HEK293 (cell line): ENCODE measurements around the gene LRP3.
A peak's percentile ranks its signal among the peaks of the same experiment; 100 is the strongest.

ENCODE experiments used
- BCL11B ChIP-seq: fragments of 450-650 bp; formaldehyde crosslinking; IDR thresholded peaks from 2 replicates; pipeline ENCODE4 v1.5.1; 2016; ENCODE audit warnings: low read depth, missing biosample characterization, missing genetic modification characterization
- KLF1 ChIP-seq: fragments of 450-650 bp; formaldehyde crosslinking; IDR thresholded peaks from 2 replicates; pipeline ENCODE4 v1.5.1; 2016; ENCODE audit warnings: missing biosample characterization, missing genetic modification characterization
- KLF9 ChIP-seq: fragments of 450-650 bp; formaldehyde crosslinking; IDR thresholded peaks from 2 replicates; pipeline ENCODE4 v1.5.1; 2016; ENCODE audit warnings: missing biosample characterization, missing genetic modification characterization, low read depth
- MEIS1 ChIP-seq: sonication (generic); formaldehyde crosslinking; IDR thresholded peaks from 2 replicates; pipeline ENCODE4 v1.8.1; 2022; ENCODE audit warnings: missing genetic modification reagents, mild to moderate bottlenecking, borderline replicate concordance
- SETDB1 ChIP-seq: IDR thresholded peaks from one replicate; pipeline ENCODE4 v1.6.1; 2017; ENCODE audit warnings: mild to moderate bottlenecking, low read length, moderate library complexity, mixed read lengths; ENCODE audit not compliant: insufficient read length
- TCF7L2 ChIP-seq: IDR thresholded peaks from 2 replicates; pipeline ENCODE4 v1.6.1; 2011; ENCODE audit warnings: low read depth, mild to moderate bottlenecking, inconsistent platforms, low read length, moderate library complexity, borderline replicate concordance
- WT1 ChIP-seq: fragments of 450-650 bp; formaldehyde crosslinking; IDR thresholded peaks from 2 replicates; pipeline ENCODE4 v1.5.1; 2016; ENCODE audit warnings: missing biosample characterization, missing genetic modification characterization
- YY1 ChIP-seq: fragments of 450-650 bp; formaldehyde crosslinking; IDR thresholded peaks from 2 replicates; pipeline ENCODE4 v1.5.1; 2018; ENCODE audit warnings: missing biosample characterization, missing genetic modification characterization
- ZBTB20 ChIP-seq: fragments of 450-650 bp; formaldehyde crosslinking; IDR thresholded peaks from 2 replicates; pipeline ENCODE4 v1.5.1; 2016; ENCODE audit warnings: missing biosample characterization, missing genetic modification characterization
- ZBTB21 ChIP-seq: fragments of 450-650 bp; formaldehyde crosslinking; IDR thresholded peaks from 2 replicates; pipeline ENCODE4 v1.5.1; 2017; ENCODE audit warnings: missing biosample characterization, missing genetic modification characterization
- ZFHX2 ChIP-seq: fragments of 450-650 bp; formaldehyde crosslinking; conservative IDR thresholded peaks from 2 replicates; pipeline ENCODE4 v1.5.1; 2016; ENCODE audit warnings: missing biosample characterization, missing genetic modification characterization
- ZNF112 ChIP-seq: fragments of 450-650 bp; formaldehyde crosslinking; IDR thresholded peaks from 2 replicates; pipeline ENCODE4 v1.5.0; 2017; ENCODE audit warnings: missing biosample characterization, missing genetic modification characterization
- ZNF138 ChIP-seq: fragments of 450-650 bp; formaldehyde crosslinking; IDR thresholded peaks from 2 replicates; pipeline ENCODE4 v1.5.1; 2016; ENCODE audit warnings: missing biosample characterization, missing genetic modification characterization, borderline replicate concordance
- ZNF155 ChIP-seq: fragments of 450-650 bp; formaldehyde crosslinking; IDR thresholded peaks from 2 replicates; pipeline ENCODE4 v1.5.1; 2016; ENCODE audit warnings: missing biosample characterization, missing genetic modification characterization
- ZNF157 ChIP-seq: fragments of 450-650 bp; formaldehyde crosslinking; IDR thresholded peaks from 2 replicates; pipeline ENCODE4 v1.5.1; 2016; ENCODE audit warnings: missing biosample characterization, missing genetic modification characterization
- ZNF174 ChIP-seq: fragments of 450-650 bp; formaldehyde crosslinking; IDR thresholded peaks from 2 replicates; pipeline ENCODE4 v1.5.0; 2017; ENCODE audit warnings: missing biosample characterization, mild to moderate bottlenecking, missing genetic modification characterization
- ZNF2 ChIP-seq: fragments of 450-650 bp; formaldehyde crosslinking; IDR thresholded peaks from 2 replicates; pipeline ENCODE4 v1.5.1; 2016; ENCODE audit warnings: missing biosample characterization, missing genetic modification characterization
- ZNF211 ChIP-seq: fragments of 450-650 bp; formaldehyde crosslinking; IDR thresholded peaks from 2 replicates; pipeline ENCODE4 v1.5.1; 2016; ENCODE audit warnings: low read depth, missing biosample characterization, missing genetic modification characterization
- ZNF214 ChIP-seq: fragments of 450-650 bp; formaldehyde crosslinking; IDR thresholded peaks from 2 replicates; pipeline ENCODE4 v1.5.1; 2017; ENCODE audit warnings: missing biosample characterization, mild to moderate bottlenecking, missing genetic modification characterization, borderline replicate concordance
- ZNF223 ChIP-seq: fragments of 450-650 bp; formaldehyde crosslinking; IDR thresholded peaks from 2 replicates; pipeline ENCODE4 v1.5.1; 2016; ENCODE audit warnings: missing biosample characterization, missing genetic modification characterization
- ZNF23 ChIP-seq: fragments of 450-650 bp; formaldehyde crosslinking; IDR thresholded peaks from 2 replicates; pipeline ENCODE4 v1.5.1; 2016; ENCODE audit warnings: missing biosample characterization, missing genetic modification characterization, borderline replicate concordance
- ZNF280D ChIP-seq: fragments of 450-650 bp; formaldehyde crosslinking; IDR thresholded peaks from 2 replicates; pipeline ENCODE4 v1.5.1; 2016; ENCODE audit warnings: missing biosample characterization, missing genetic modification characterization
- ZNF311 ChIP-seq: fragments of 450-650 bp; formaldehyde crosslinking; IDR thresholded peaks from 2 replicates; pipeline ENCODE4 v1.5.1; 2017; ENCODE audit warnings: missing biosample characterization, missing genetic modification characterization, borderline replicate concordance
- ZNF350 ChIP-seq: fragments of 450-650 bp; formaldehyde crosslinking; IDR thresholded peaks from 2 replicates; pipeline ENCODE4 v1.5.0; 2017; ENCODE audit warnings: missing biosample characterization, mild to moderate bottlenecking, missing genetic modification characterization
- ZNF416 ChIP-seq: fragments of 450-650 bp; formaldehyde crosslinking; IDR thresholded peaks from 2 replicates; pipeline ENCODE4 v1.5.1; 2016; ENCODE audit warnings: missing biosample characterization, missing genetic modification characterization
- ZNF423 ChIP-seq: fragments of 450-650 bp; formaldehyde crosslinking; IDR thresholded peaks from 2 replicates; pipeline ENCODE4 v1.5.1; 2016; ENCODE audit warnings: missing biosample characterization, missing genetic modification characterization
- ZNF426 ChIP-seq: fragments of 450-650 bp; formaldehyde crosslinking; IDR thresholded peaks from 2 replicates; pipeline ENCODE4 v1.5.1; 2017; ENCODE audit warnings: missing biosample characterization, missing genetic modification characterization, mild to moderate bottlenecking, inconsistent platforms, moderate library complexity
- ZNF48 ChIP-seq: fragments of 450-650 bp; formaldehyde crosslinking; IDR thresholded peaks from 2 replicates; pipeline ENCODE4 v1.5.1; 2016; ENCODE audit warnings: missing biosample characterization, missing genetic modification characterization
- ZNF510 ChIP-seq: fragments of 450-650 bp; formaldehyde crosslinking; IDR thresholded peaks from 2 replicates; pipeline ENCODE4 v1.5.1; 2018; ENCODE audit warnings: mild to moderate bottlenecking, missing genetic modification characterization, missing biosample characterization; ENCODE audit not compliant: insufficient replicate concordance
- ZNF530 ChIP-seq: fragments of 450-650 bp; formaldehyde crosslinking; IDR thresholded peaks from 2 replicates; pipeline ENCODE4 v1.5.1; 2016; ENCODE audit warnings: low read depth, missing biosample characterization, missing genetic modification characterization
- ZNF548 ChIP-seq: fragments of 450-650 bp; formaldehyde crosslinking; IDR thresholded peaks from 2 replicates; pipeline ENCODE4 v1.5.1; 2016; ENCODE audit warnings: missing biosample characterization, missing genetic modification characterization
- ZNF596 ChIP-seq: fragments of 450-650 bp; IDR thresholded peaks from 2 replicates; pipeline ENCODE4 v1.5.0; 2018; ENCODE audit warnings: missing biosample characterization, mild to moderate bottlenecking, missing genetic modification characterization, moderate library complexity
- ZNF600 ChIP-seq: fragments of 450-650 bp; formaldehyde crosslinking; IDR thresholded peaks from 2 replicates; pipeline ENCODE4 v1.5.1; 2016; ENCODE audit warnings: missing biosample characterization, missing genetic modification characterization
- ZNF701 ChIP-seq: fragments of 450-650 bp; formaldehyde crosslinking; IDR thresholded peaks from 2 replicates; pipeline ENCODE4 v1.5.1; 2016; ENCODE audit warnings: missing biosample characterization, missing genetic modification characterization
- ZNF768 ChIP-seq: fragments of 450-650 bp; formaldehyde crosslinking; IDR thresholded peaks from 2 replicates; pipeline ENCODE4 v1.5.1; 2018; ENCODE audit warnings: missing biosample characterization, mild to moderate bottlenecking, missing genetic modification characterization
- ZNF791 ChIP-seq: fragments of 450-650 bp; formaldehyde crosslinking; IDR thresholded peaks from 2 replicates; pipeline ENCODE4 v1.5.1; 2016; ENCODE audit warnings: missing biosample characterization, missing genetic modification characterization
- TF ChIP-seq, protein P1 (sequence below): fragments of 450-650 bp; formaldehyde crosslinking; IDR thresholded peaks from 2 replicates; pipeline ENCODE4 v1.5.1; 2016; ENCODE audit warnings: missing biosample characterization, missing genetic modification characterization, borderline replicate concordance

Gene LRP3

GRCh38 chr19:33177417-33177979 is 16.6 kb upstream of the LRP3 start (continued):
- peak; percentile 79; the same call in 1 of the 2 replicates for TF ChIP-seq ZNF280D (tag by site-specific recombination)
- no peak for TF ChIP-seq SETDB1
- 0 out of 2 replicates have a peak, but pooled peaks have one; percentile 2 for TF ChIP-seq KLF1
- no peak for TF ChIP-seq ZNF211 (tag by site-specific recombination)
- no peak for TF ChIP-seq ZNF23 (tag by site-specific recombination)
- no peak for TF ChIP-seq ZNF548
- TF ChIP-seq ZNF426 (tag by site-specific recombination): no peak
- TF ChIP-seq ZNF138 (tag by site-specific recombination): no peak
- no peak for TF ChIP-seq ZNF416 (tag by site-specific recombination)
- no peak for TF ChIP-seq ZNF510 (tag by site-specific recombination)
- TF ChIP-seq ZNF112 (tag by site-specific recombination): no peak
- TF ChIP-seq ZNF768 (tag by site-specific recombination): peak; percentile 58; the same call in 1 of the 2 replicates
- TF ChIP-seq, protein P1, sequence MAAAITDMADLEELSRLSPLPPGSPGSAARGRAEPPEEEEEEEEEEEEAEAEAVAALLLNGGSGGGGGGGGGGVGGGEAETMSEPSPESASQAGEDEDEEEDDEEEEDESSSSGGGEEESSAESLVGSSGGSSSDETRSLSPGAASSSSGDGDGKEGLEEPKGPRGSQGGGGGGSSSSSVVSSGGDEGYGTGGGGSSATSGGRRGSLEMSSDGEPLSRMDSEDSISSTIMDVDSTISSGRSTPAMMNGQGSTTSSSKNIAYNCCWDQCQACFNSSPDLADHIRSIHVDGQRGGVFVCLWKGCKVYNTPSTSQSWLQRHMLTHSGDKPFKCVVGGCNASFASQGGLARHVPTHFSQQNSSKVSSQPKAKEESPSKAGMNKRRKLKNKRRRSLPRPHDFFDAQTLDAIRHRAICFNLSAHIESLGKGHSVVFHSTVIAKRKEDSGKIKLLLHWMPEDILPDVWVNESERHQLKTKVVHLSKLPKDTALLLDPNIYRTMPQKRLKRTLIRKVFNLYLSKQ (tag by site-specific recombination): 0 out of 2 replicates have a peak, but pooled peaks have one; percentile 79
- TF ChIP-seq ZNF423: no peak
- TF ChIP-seq ZFHX2: peak; percentile 100
- peak; percentile 47; the same call in 1 of the 2 replicates for TF ChIP-seq BCL11B
- no peak for TF ChIP-seq MEIS1 (CRISPR knock-in tag)
- TF ChIP-seq ZNF223: no peak
- TF ChIP-seq YY1 (tag by site-specific recombination): no peak; the same call in 1 of the 2 replicates
- TF ChIP-seq ZNF350 (tag by site-specific recombination): no peak
- TF ChIP-seq ZBTB20 (tag by site-specific recombination): peak; percentile 89
- TF ChIP-seq ZNF214 (tag by site-specific recombination): no peak
- 0 out of 2 replicates have a peak, but pooled peaks have one; percentile 4 for TF ChIP-seq ZNF530 (tag by site-specific recombination)
- no peak for TF ChIP-seq TCF7L2
- no peak for TF ChIP-seq ZNF311 (tag by site-specific recombination)
- no peak for TF ChIP-seq ZNF155 (tag by site-specific recombination)
- no peak for TF ChIP-seq ZBTB21
- TF ChIP-seq ZNF48: no peak
- no peak for TF ChIP-seq ZNF596 (tag by site-specific recombination)
- TF ChIP-seq ZNF701 (tag by site-specific recombination): no peak
- TF ChIP-seq ZNF174 (tag by site-specific recombination): no peak
- no peak for TF ChIP-seq ZNF791
- no peak; the same call in 1 of the 2 replicates for TF ChIP-seq KLF9
- peak; percentile 93; the same call in 1 of the 2 replicates for TF ChIP-seq ZNF2
- TF ChIP-seq ZNF157 (tag by site-specific recombination): no peak
- peak; percentile 32; the same call in 1 of the 2 replicates for TF ChIP-seq ZNF600 (tag by site-specific recombination)
- TF ChIP-seq WT1: peak; percentile 62
